Measurements from ENCODE around the gene SYT2.

Gene SYT2

GRCh38 chr1:202704601-202705000, 5.7 kb downstream of the SYT2 start:
- no peak for DNase-seq (ENCODE audit: low spot score)

- DNase-seq (ENCODE audit: low spot score), result no peak
Measured at GRCh38 chr1:202703191-202703590, 7.1 kb downstream of the SYT2 start.

- no peak for DNase-seq (ENCODE audit: low spot score)
Measured at GRCh38 chr1:202702088-202702487, 8.2 kb downstream of the SYT2 start.

DNA sequence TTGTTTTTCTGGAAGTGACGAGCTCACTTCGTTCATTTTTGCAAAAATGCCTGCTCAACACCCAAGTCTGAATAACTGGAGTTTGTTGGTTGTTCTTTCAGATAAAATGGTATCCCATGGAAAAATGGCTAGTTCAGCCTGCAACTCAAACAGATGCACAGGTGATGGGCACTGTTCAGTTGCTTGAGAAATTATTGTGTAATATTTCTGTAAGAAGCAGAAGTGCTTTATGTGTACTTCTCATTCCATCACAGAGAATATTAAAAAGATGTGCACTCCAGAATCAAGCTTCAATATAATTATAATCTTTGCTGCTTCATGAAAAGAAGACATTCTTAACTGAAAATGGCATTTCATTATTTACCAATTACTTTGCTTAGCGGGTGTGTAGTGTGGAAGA, 9.1 kb downstream of the SYT2 start:
- no peak for DNase-seq (ENCODE audit: low spot score)

GRCh38 chr1:202700061-202700460, 10.2 kb downstream of the SYT2 start:
- DNase-seq (ENCODE audit: low spot score), result no peak

- DNase-seq (ENCODE audit: low spot score), result no peak
Measured at GRCh38 chr1:202698276-202698675, 12.0 kb downstream of the SYT2 start.

DNA sequence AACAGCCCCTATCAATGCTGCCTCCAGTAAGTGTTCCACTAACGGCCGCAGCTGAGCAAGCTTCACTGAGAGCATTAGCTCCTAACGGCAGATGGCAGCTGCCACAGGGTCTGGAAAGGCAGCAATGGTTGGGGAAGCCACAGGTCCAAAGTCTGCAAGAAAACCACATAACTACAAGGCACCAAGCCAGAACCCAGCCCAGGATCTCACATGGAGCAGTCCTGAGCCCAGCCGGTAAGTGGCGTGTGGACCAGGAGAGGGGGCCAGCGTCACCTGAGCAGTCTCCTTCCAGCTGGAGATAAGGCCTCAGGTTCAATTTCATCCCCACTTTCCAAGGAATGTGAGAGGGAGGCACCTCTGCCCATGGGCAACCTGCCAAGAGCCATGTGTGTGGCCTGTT, 13.2 kb downstream of the SYT2 start:
- no peak for DNase-seq (ENCODE audit: low spot score)

- DNase-seq (ENCODE audit: low spot score), result no peak
Measured at GRCh38 chr1:202694314-202694713, 15.9 kb downstream of the SYT2 start.

DNA sequence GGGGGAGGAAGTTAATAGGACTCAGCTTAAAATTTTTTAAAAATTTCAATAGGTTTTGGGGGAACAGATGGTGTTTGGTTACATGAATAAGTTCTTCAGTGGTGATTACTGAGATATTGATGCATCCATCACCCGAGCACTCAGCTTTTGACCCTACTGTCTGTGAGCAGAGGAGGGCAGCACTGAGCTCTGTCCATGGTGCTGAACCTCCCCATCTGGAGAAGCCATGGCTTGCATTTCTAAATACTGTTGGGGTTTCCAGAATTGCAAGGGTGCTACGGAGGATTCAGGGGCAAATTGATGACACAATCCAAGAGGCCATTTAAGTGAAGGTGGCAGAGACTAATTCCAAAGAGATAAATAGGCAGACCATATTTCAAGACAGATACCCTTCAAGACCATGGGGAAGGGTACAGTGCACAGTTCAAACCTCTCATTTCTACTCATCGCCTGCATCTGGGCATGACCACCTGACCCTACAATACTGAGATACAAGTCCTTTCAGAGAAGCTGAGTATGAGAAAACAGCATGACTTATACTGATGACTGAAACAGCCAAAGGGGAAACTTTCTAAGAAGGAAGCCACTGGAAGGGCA, 17.2 kb downstream of the SYT2 start:
- DNase-seq (ENCODE audit: low spot score), result peak; percentile 46

- DNase-seq (ENCODE audit: low spot score), result no peak
Measured at GRCh38 chr1:202691816-202692215, 18.4 kb downstream of the SYT2 start.

DNA sequence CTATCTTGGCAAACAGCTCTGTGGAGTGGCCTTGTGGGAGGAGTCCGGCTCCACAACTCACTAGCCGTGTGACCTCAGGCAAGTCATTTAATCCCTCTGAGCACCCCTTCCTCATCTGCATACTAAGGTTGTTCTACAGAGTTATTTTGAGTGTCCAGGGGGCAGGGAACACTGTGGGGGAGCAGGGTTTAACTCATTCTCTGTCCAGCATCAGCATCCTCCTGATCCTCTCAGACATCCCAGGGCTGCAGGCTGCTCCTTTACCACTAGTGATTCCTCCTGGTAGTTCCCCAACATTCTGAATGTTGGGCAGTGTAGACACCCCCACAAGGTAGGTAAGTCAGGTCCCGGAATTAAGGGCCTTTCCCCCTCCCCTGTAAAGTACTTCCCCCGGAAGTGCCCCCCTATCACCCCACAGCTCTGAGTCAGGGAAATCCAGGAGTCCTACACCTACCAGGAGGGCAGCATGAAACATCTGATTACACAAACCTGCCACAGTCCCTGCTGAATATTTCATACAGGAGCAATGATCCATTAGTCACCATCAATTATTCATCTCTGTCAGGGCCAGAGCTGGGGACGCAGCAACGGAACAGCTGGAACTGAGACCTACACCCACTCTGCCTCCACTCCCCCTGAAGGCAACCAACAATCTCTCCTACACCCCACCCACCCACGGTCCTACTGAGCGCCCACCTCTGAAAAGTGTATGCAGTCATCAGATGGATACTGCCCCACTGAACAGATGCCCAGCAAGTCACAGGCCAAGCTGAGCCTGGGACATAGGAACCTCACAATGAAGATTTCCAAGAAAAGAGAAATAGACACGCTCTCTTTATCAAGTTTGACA, 20.5 kb downstream of the SYT2 start:
- no peak for DNase-seq (ENCODE audit: low spot score)

- no peak for DNase-seq (ENCODE audit: low spot score)
Measured at GRCh38 chr1:202689082-202689481, 21.2 kb downstream of the SYT2 start.

GRCh38 chr1:202688401-202688800, 21.9 kb downstream of the SYT2 start:
- DNase-seq (ENCODE audit: low spot score), result peak; percentile 16

DNA sequence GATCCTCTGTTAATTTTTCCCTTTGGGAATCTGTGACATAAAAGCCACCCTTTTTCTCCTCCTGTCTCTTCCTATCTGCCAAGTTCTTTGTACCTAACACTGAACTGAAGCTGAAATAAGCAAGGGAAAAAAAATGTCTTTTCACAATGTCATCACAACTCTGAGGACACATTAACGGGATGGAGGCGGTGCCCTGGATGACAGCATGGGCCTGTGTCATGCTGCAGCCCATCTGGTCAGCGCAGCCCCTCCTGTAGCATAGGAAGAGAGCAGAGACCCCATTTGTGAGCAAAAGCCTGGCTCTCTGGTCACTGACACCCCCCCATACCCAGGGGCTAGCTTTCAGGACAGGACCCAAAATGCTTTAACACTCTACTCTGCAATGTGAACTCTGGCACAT, 22.5 kb downstream of the SYT2 start:
- DNase-seq (ENCODE audit: low spot score), result no peak

- DNase-seq (ENCODE audit: low spot score), result no peak
Measured at GRCh38 chr1:202687370-202687769, 22.9 kb downstream of the SYT2 start.

GRCh38 chr1:202685641-202686040, 24.6 kb downstream of the SYT2 start:
- DNase-seq (ENCODE audit: low spot score), result no peak

DNA sequence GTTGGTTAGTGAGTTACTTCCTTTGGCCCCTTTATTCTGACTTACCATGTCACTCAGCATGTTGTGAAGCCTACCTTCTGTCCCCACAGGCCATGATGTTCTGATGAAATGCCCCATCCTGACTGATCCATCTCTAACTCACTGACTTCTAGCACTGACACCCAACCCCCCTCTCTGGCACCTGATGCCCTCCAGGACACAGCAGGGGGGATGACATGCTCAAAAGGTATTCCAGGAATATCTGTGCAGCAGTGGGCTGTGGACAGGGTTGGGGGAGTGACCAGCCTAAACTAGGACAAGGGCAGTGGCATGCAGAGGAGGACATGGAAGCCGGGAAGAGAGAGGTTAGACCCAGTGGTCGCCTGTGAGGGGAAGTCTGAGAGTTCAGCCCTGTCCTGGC, 25.5 kb downstream of the SYT2 start:
- DNase-seq (ENCODE audit: low spot score), result no peak

- DNase-seq (ENCODE audit: low spot score), result no peak
Measured at GRCh38 chr1:202683029-202683428, 27.2 kb downstream of the SYT2 start.

GRCh38 chr1:202682477-202682876, 27.8 kb downstream of the SYT2 start:
- DNase-seq (ENCODE audit: low spot score), result no peak

GRCh38 chr1:202681736-202682420, 28.4 kb downstream of the SYT2 start:
- DNase-seq (ENCODE audit: low spot score), result no peak

DNA sequence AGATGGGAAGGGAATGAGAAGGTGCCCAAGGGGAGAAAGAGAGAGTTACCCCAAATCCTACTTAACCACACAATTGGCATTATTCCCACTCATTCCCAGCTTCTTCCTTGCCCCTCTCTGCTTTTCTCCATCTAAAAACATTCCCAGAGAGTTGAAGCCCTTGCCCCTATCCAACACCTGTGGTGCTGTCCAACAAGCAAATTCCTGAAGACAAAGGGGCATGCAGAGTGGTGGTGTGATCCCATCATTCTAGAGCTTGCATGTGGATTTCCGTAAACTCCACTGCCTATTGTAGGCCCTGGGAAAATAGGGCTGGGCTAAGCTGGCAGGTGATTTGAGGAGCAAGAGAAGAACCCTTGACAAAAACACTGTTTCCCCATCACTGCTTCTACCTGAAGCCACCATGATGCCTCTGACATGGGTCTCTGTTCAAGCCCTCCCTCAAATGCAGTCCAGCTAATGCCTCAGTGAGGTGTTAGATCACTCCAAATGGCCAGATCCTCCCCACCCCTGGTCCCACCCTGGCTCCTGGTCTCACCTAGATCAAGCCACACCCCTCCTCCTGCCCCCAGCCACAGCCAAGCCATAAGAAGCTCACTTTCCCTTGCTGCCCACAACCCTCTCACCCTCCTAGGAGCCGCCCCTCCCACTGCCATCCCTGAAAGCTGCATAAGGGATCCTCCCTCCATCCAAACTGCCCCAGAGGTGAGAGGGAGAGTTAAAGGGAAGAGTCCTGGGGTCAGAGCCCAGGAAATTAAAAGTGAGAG, 29.5 kb downstream of the SYT2 start:
- no peak for DNase-seq (ENCODE audit: low spot score)

GRCh38 chr1:202679406-202680177, 30.7 kb downstream of the SYT2 start:
- no peak for DNase-seq (ENCODE audit: low spot score)
